Mesothelial cell of epicardium (in vitro differentiated cells): ENCODE measurements around the gene ANKS1B. TPM values are rescaled to one million over a fixed set of nuclear protein-coding genes. Genes with fewer than 3 reads are reported as not detected.

Experiments
- DNase-seq, 2 experiments: peaks; one replicate each; pipeline ENCODE4 v3.0.0; 2021; ENCODE audit warnings: low spot score in 2 of 2; ENCODE audit not compliant: unreplicated experiment in 2 of 2
- H3K27ac Mint-ChIP-seq: 2 replicates; pipeline ENCODE4 v1.8.0; 2021; ENCODE audit warnings: mixed read lengths
- H3K27me3 Mint-ChIP-seq: 2 replicates; pipeline ENCODE4 v1.8.0; 2021; ENCODE audit warnings: low read depth, mixed read lengths
- H3K36me3 Mint-ChIP-seq: 2 replicates; pipeline ENCODE4 v1.8.0; 2021; ENCODE audit warnings: mixed read lengths
- H3K4me1 Mint-ChIP-seq: 2 replicates; pipeline ENCODE4 v1.8.0; 2021; ENCODE audit warnings: mixed read lengths
- H3K4me3 Mint-ChIP-seq: 2 replicates; pipeline ENCODE4 v1.8.0; 2021; ENCODE audit warnings: mild to moderate bottlenecking, moderate library complexity, mixed read lengths
- H3K9me3 Mint-ChIP-seq: 2 replicates; pipeline ENCODE4 v1.8.0; 2021; ENCODE audit warnings: mixed read lengths
- total RNA-seq: library from RNA; stranded (reverse); gene quantifications from 3 replicates; pipeline ENCODE4 v1.2.1, GENCODE V29; 2021
- TF ChIP-seq, protein P1 (sequence below): fragments of 200-600 bp; sonication (generic); IDR thresholded peaks from one replicate; pipeline ENCODE4 v1.5.0; 2021; ENCODE audit warnings: antibody characterized with exemption; ENCODE audit not compliant: unreplicated experiment

Gene ANKS1B
- total RNA-seq, 1 donor from 2014 or later: 8.8 TPM

GRCh38 chr12:99205111-99205510 is 779.6 kb downstream of the ANKS1B start:
- Mint-ChIP-seq H3K27ac (no peak overlapping the region), H3K36me3 (no peaks in the 10 kb centered on the region), H3K9me3 (peaks cover 14% of the 10 kb centered on the region), H3K4me1 (peaks cover 5% of the 10 kb centered on the region), H3K4me3 (no peak overlapping the region), H3K27me3 (no peaks in the 10 kb centered on the region)
- DNase-seq: no peak
- TF ChIP-seq, protein P1, sequence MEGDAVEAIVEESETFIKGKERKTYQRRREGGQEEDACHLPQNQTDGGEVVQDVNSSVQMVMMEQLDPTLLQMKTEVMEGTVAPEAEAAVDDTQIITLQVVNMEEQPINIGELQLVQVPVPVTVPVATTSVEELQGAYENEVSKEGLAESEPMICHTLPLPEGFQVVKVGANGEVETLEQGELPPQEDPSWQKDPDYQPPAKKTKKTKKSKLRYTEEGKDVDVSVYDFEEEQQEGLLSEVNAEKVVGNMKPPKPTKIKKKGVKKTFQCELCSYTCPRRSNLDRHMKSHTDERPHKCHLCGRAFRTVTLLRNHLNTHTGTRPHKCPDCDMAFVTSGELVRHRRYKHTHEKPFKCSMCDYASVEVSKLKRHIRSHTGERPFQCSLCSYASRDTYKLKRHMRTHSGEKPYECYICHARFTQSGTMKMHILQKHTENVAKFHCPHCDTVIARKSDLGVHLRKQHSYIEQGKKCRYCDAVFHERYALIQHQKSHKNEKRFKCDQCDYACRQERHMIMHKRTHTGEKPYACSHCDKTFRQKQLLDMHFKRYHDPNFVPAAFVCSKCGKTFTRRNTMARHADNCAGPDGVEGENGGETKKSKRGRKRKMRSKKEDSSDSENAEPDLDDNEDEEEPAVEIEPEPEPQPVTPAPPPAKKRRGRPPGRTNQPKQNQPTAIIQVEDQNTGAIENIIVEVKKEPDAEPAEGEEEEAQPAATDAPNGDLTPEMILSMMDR: no peak

GRCh38 chr12:99201906-99202645 is 782.7 kb downstream of the ANKS1B start:
- Mint-ChIP-seq H3K36me3 (no peaks in the 10 kb centered on the region), H3K4me1 (peaks cover 5% of the 10 kb centered on the region), H3K27ac (no peak overlapping the region), H3K4me3 (no peak overlapping the region), H3K27me3 (no peaks in the 10 kb centered on the region), H3K9me3 (no peaks in the 10 kb centered on the region)
- TF ChIP-seq, protein P1: no peak
- DNase-seq: no peak

- Mint-ChIP-seq H3K4me3 (no peak overlapping the region), H3K27ac (no peak overlapping the region), H3K4me1 (peaks cover 5% of the 10 kb centered on the region), H3K9me3 (peaks cover 3% of the 10 kb centered on the region), H3K36me3 (no peaks in the 10 kb centered on the region), H3K27me3 (no peaks in the 10 kb centered on the region)
- DNase-seq: no peak
- TF ChIP-seq, protein P1: no peak
These were observed 783.9 kb downstream of the ANKS1B start for GRCh38 chr12:99200711-99201384.

GRCh38 chr12:99195474-99195873 is 789.3 kb downstream of the ANKS1B start:
- H3K27ac Mint-ChIP-seq: no peak overlapping the region
- H3K27me3 Mint-ChIP-seq: no peaks in the 10 kb centered on the region
- no peak for DNase-seq
- H3K4me3 Mint-ChIP-seq: no peak overlapping the region
- TF ChIP-seq, protein P1: no peak
- no peaks in the 10 kb centered on the region for H3K36me3 Mint-ChIP-seq
- H3K9me3 Mint-ChIP-seq: peaks cover 9% of the 10 kb centered on the region
- no peaks in the 10 kb centered on the region for H3K4me1 Mint-ChIP-seq

- Mint-ChIP-seq H3K4me3 (no peak overlapping the region), H3K4me1 (no peaks in the 10 kb centered on the region), H3K27ac (no peak overlapping the region), H3K36me3 (no peaks in the 10 kb centered on the region), H3K27me3 (peaks cover 3% of the 10 kb centered on the region), H3K9me3 (peaks cover 37% of the 10 kb centered on the region)
- DNase-seq: no peak
- TF ChIP-seq, protein P1: no peak
These were observed 792.2 kb downstream of the ANKS1B start for GRCh38 chr12:99192489-99192888.
